ENCODE results near the gene NFATC3. TPM values are rescaled to one million over a fixed set of nuclear protein-coding genes. Genes with fewer than 3 reads are reported as not detected.

NFATC3 gene
- total and polyA plus RNA-seq, 2 donors (not counting 1 experiment from before 2014, with no cell fraction given) = 33.4 to 115 TPM

- H3K27ac Mint-ChIP-seq = peak overlapping the region; percentile 82
- H3K4me1 ChIP-seq (ENCODE audit: control insufficient read depth in 2 of 2, insufficient read depth in 2 of 2, low read length in 2 of 2) = peaks cover 24 to 27% of the 10 kb centered on the region in 2 donors
- CTCF ChIA-PET = interaction anchor here (0.6 to 7.1 kb wide), 31 partner anchors 10 to 1274 kb away, joined by 3 to 62 read pairs (median 4); partner anchors contain the start of genes CTCF, DDX28, DUS2 and NFATC3
- POLR2A ChIA-PET = interaction anchor here (0.6 to 0.7 kb wide), 2 partner anchors 83 to 229 kb away, joined by 4 to 5 read pairs; partner anchors contain the start of genes PRMT7 and SLC7A6OS
- H3K27me3 Mint-ChIP-seq = no peaks in the 10 kb centered on the region
- H3K27ac ChIP-seq (ENCODE audit: low read length in 2 of 2) = peak overlapping the region in 1 of 2 donors; percentile 61
- TF ChIP-seq EZH2 (IDR thresholded peaks at IDR 0.05; ENCODE audit: borderline replicate concordance, insufficient read depth, low read depth, low read length, poor library complexity, severe bottlenecking) (no peak), CTCF (IDR thresholded peaks at IDR 0.05) (no peak)
- H3K79me2 ChIP-seq (ENCODE audit: control insufficient read depth, insufficient read depth, low read length) = peaks cover 16% of the 10 kb centered on the region
- H3K9me3 Mint-ChIP-seq (ENCODE audit: insufficient read depth) = no peaks in the 10 kb centered on the region
- H3K4me2 ChIP-seq (replicated peaks; ENCODE audit: low read depth, low read length, poor library complexity, severe bottlenecking) = peak overlapping the region; percentile 40
- H3K4me1 Mint-ChIP-seq = peaks cover 39% of the 10 kb centered on the region
- no peak overlapping the region for H2AFZ ChIP-seq (ENCODE audit: insufficient read depth, low read depth, low read length, poor library complexity, severe bottlenecking)
- 20% methylated on average over 1 of the region's 2 CpGs for WGBS (ENCODE audit: insufficient coverage)
- H3K4me3 Mint-ChIP-seq = no peak overlapping the region
- peaks cover 18 to 37% of the 10 kb centered on the region in 2 experiments for H3K36me3 ChIP-seq (replicated peaks in 1 of 2; ENCODE audit: control extremely low read depth in 1 of 2, control insufficient read depth in 1 of 2, extremely low read depth in 1 of 2, insufficient read depth in 2 of 2, low read length in 1 of 2)
- no peak overlapping the region for H3K4me3 ChIP-seq (ENCODE audit: control extremely low read depth in 1 of 5, extremely low read depth in 1 of 5, insufficient read depth in 1 of 5, low read depth in 2 of 5, low read length in 4 of 5)
- DNase-seq = no peak
- H3K27me3 ChIP-seq (replicated peaks in 1 of 4; ENCODE audit: control extremely low read depth in 1 of 4, control insufficient read depth in 3 of 4, insufficient read depth in 4 of 4, low read length in 3 of 4) = no peaks in the 10 kb centered on the region
- peaks cover 32% of the 10 kb centered on the region for H4K20me1 ChIP-seq (ENCODE audit: control insufficient read depth, insufficient read depth, low read length, poor library complexity, severe bottlenecking)
- H3K9me3 ChIP-seq (ENCODE audit: control extremely low read depth in 1 of 3, control insufficient read depth in 2 of 3, insufficient read depth in 1 of 3, low read length in 2 of 3) = no peaks in the 10 kb centered on the region
- no peak overlapping the region for H3K9ac ChIP-seq (ENCODE audit: low read length)
- ATAC-seq (ENCODE audit: low read depth) = no peak
- intact Hi-C loops (cut with micrococcal nuclease) = loop anchor here (2.0 to 10.0 kb wide), 2 partner anchors 235 to 263 kb away; partner anchors contain the start of gene SLC12A4
Observed at GRCh38 chr16:68227850-68228553, 142.8 kb downstream of the NFATC3 start.

- no peak for ATAC-seq (ENCODE audit: low read depth)
- CTCF ChIA-PET = interaction anchor here (0.8 to 7.1 kb wide), 30 partner anchors 9 to 1275 kb away, joined by 3 to 62 read pairs (median 4); partner anchors contain the start of genes CTCF, DDX28, DUS2 and NFATC3
- Mint-ChIP-seq H3K9me3 (ENCODE audit: insufficient read depth) (no peaks in the 10 kb centered on the region), H3K4me1 (peaks cover 44% of the 10 kb centered on the region), H3K27ac (peak overlapping the region; percentile 68), H3K4me3 (no peak overlapping the region), H3K27me3 (no peaks in the 10 kb centered on the region)
- no peaks in the 10 kb centered on the region for H3K27me3 ChIP-seq (replicated peaks in 1 of 4; ENCODE audit: control extremely low read depth in 1 of 4, control insufficient read depth in 3 of 4, insufficient read depth in 4 of 4, low read length in 3 of 4)
- TF ChIP-seq CTCF (IDR thresholded peaks at IDR 0.05) (no peak), EZH2 (IDR thresholded peaks at IDR 0.05; ENCODE audit: borderline replicate concordance, insufficient read depth, low read depth, low read length, poor library complexity, severe bottlenecking) (no peak)
- peak overlapping the region in 1 of 2 donors; percentile 61 for H3K27ac ChIP-seq (ENCODE audit: low read length in 2 of 2)
- no peak overlapping the region for H2AFZ ChIP-seq (ENCODE audit: insufficient read depth, low read depth, low read length, poor library complexity, severe bottlenecking)
- peaks cover 24 to 27% of the 10 kb centered on the region in 2 donors for H3K4me1 ChIP-seq (ENCODE audit: control insufficient read depth in 2 of 2, insufficient read depth in 2 of 2, low read length in 2 of 2)
- WGBS (ENCODE audit: insufficient coverage) = 86% methylated on average over 1 of the region's 3 CpGs
- H3K4me2 ChIP-seq (replicated peaks; ENCODE audit: low read depth, low read length, poor library complexity, severe bottlenecking) = no peak overlapping the region
- H3K4me3 ChIP-seq (ENCODE audit: control extremely low read depth in 1 of 5, extremely low read depth in 1 of 5, insufficient read depth in 1 of 5, low read depth in 2 of 5, low read length in 4 of 5) = no peak overlapping the region
- H3K9ac ChIP-seq (ENCODE audit: low read length) = no peak overlapping the region
- intact Hi-C loops (cut with micrococcal nuclease) = loop anchor here (1.0 to 10.0 kb wide), 4 partner anchors 134 to 345 kb away; partner anchors contain the start of gene SLC12A4
- peaks cover 16% of the 10 kb centered on the region for H3K79me2 ChIP-seq (ENCODE audit: control insufficient read depth, insufficient read depth, low read length)
- peaks cover 32% of the 10 kb centered on the region for H4K20me1 ChIP-seq (ENCODE audit: control insufficient read depth, insufficient read depth, low read length, poor library complexity, severe bottlenecking)
- H3K9me3 ChIP-seq (ENCODE audit: control extremely low read depth in 1 of 3, control insufficient read depth in 2 of 3, insufficient read depth in 1 of 3, low read length in 2 of 3) = no peaks in the 10 kb centered on the region
- no peak for DNase-seq
- POLR2A ChIA-PET = interaction anchor here (0.6 kb wide), 1 partner anchor 230 kb away, joined by 5 read pairs; no protein-coding TSS in a partner anchor
- peaks cover 18 to 33% of the 10 kb centered on the region in 2 experiments for H3K36me3 ChIP-seq (replicated peaks in 1 of 2; ENCODE audit: control extremely low read depth in 1 of 2, control insufficient read depth in 1 of 2, extremely low read depth in 1 of 2, insufficient read depth in 2 of 2, low read length in 1 of 2)
Observed at GRCh38 chr16:68228652-68229051, 143.5 kb downstream of the NFATC3 start.

Measured in B cell (primary cell).